ENCODE measurements around the gene STXBP5. TPM values are rescaled to one million over a fixed set of nuclear protein-coding genes. Genes with fewer than 3 reads are reported as not detected.

Gene STXBP5
- total RNA-seq, 4 donors from 2014 or later = 23.7 to 39.1 (median 25.8) TPM

DNA sequence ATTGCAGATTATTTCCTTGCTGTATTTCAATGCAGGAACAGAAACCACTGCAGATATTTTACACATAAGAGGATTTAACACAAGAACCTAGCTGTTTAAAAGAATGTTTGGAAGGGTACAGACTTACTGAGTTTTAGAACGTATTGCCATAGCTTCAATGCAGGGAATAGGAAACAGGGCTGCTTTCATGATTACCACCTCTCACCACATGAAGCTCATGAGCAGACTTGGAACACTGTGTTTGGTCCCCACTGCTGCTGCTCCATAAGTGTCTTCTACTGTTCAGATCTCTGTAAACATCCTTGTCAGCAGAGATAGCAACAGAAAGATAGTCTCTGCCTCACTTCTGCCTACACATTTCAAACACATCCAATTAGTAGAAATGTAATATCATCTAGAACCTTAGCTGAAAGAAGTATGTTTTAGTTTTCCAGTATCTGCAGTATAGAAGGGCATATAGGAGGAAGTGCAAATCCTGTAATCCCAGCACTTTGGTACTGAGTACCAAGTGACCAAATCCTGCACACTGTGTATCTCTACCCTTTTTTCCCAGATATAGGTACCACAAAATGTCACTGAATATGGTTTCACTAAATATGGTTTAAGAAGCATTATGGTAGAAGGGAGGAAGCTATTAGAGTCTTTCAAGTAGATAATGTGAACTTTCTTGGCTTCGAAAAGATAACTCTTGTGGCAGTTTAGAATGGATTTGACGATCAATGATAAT, 51.9 kb downstream of the STXBP5 start:
- no peak for TF ChIP-seq EP300 (IDR thresholded peaks at IDR 0.05)
- TF ChIP-seq, protein P1, sequence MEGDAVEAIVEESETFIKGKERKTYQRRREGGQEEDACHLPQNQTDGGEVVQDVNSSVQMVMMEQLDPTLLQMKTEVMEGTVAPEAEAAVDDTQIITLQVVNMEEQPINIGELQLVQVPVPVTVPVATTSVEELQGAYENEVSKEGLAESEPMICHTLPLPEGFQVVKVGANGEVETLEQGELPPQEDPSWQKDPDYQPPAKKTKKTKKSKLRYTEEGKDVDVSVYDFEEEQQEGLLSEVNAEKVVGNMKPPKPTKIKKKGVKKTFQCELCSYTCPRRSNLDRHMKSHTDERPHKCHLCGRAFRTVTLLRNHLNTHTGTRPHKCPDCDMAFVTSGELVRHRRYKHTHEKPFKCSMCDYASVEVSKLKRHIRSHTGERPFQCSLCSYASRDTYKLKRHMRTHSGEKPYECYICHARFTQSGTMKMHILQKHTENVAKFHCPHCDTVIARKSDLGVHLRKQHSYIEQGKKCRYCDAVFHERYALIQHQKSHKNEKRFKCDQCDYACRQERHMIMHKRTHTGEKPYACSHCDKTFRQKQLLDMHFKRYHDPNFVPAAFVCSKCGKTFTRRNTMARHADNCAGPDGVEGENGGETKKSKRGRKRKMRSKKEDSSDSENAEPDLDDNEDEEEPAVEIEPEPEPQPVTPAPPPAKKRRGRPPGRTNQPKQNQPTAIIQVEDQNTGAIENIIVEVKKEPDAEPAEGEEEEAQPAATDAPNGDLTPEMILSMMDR (IDR thresholded peaks at IDR 0.05) = no peak
- TF ChIP-seq POLR2A (IDR thresholded peaks at IDR 0.05) = no peak
- no peak overlapping the region for H3K27ac ChIP-seq
- H3K4me1 ChIP-seq = no peaks in the 10 kb centered on the region
- peaks cover 0 to 4% (median 0%) of the 10 kb centered on the region in 4 donors for H3K9me3 ChIP-seq
- no peak for DNase-seq (ENCODE audit: low spot score in 2 of 2)
- H3K27me3 ChIP-seq = no peaks in the 10 kb centered on the region
- H3K36me3 ChIP-seq = peaks cover 0 to 20% (median 5%) of the 10 kb centered on the region in 3 donors
- H3K4me3 ChIP-seq = no peak overlapping the region
- WGBS, 2 donors = 92 to 97% methylated on average over 3 of the region's 3 CpGs

DNA sequence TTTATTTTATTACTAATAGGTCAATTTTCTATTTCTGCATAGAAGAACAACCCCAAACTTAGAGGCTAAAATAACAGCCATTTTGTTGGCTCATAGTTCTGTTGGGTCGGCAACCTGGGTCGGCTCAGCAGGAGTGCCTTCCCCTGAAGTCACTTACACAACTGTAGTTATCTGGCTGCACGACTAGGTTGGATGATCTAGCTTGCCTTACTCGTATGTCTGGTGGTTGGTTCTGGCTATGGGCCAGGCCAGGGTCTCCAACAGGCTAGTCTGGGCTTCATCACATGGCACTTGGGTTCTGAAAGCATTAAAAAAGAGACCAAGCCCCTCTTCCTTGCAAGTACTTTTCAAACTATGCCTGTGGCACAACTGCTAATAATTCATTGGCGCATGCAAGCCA, 53.5 kb downstream of the STXBP5 start:
- 91% methylated on average over 5 of the region's 5 CpGs for WGBS, 2 donors
- H3K9me3 ChIP-seq = peaks cover 0 to 4% (median 0%) of the 10 kb centered on the region in 4 donors
- DNase-seq (ENCODE audit: low spot score in 2 of 2) = no peak

DNA sequence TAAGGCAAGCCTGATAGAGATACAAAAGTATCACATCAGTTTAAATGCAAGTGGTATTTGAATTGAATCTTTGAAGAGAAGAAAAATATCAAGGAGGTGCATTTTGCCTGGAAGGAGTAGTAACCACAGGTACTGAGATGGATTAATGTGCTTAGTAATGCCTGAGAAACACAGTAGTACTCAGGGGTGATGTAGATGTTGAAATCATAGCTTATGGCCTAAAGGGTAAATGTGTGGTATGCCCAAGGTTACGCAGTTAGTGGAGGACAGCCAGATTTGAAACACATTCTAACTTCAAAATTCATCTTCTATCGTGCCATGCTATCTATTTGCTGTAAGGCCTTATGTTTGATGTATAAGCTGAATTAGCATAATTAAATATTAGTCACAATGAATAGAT, 55.9 kb downstream of the STXBP5 start:
- peaks cover 0 to 5% (median 0%) of the 10 kb centered on the region in 4 donors for H3K4me1 ChIP-seq
- no peak for DNase-seq (ENCODE audit: low spot score in 2 of 2)
- H3K9me3 ChIP-seq = no peaks in the 10 kb centered on the region
- peaks cover 0 to 11% (median 0%) of the 10 kb centered on the region in 3 donors for H3K36me3 ChIP-seq
- H3K27me3 ChIP-seq = no peaks in the 10 kb centered on the region
- no peak overlapping the region for H3K4me3 ChIP-seq
- no peak for TF ChIP-seq EP300 (IDR thresholded peaks at IDR 0.05)
- TF ChIP-seq POLR2A (IDR thresholded peaks at IDR 0.05) = no peak
- TF ChIP-seq, protein P1 (IDR thresholded peaks at IDR 0.05) = no peak
- H3K27ac ChIP-seq = no peak overlapping the region
- 93% methylated on average over 2 of the region's 2 CpGs for WGBS, 2 donors

More for the DNA sequence above, 53.5 kb downstream of the STXBP5 start:
- H3K4me1 ChIP-seq = peaks cover 0 to 2% (median 0%) of the 10 kb centered on the region in 4 donors
- no peak overlapping the region for H3K4me3 ChIP-seq
- H3K27me3 ChIP-seq = no peaks in the 10 kb centered on the region
- TF ChIP-seq POLR2A (IDR thresholded peaks at IDR 0.05) (no peak), EP300 (IDR thresholded peaks at IDR 0.05) (no peak)
- TF ChIP-seq, protein P1 (IDR thresholded peaks at IDR 0.05) = no peak
- no peak overlapping the region for H3K27ac ChIP-seq
- peaks cover 0 to 11% (median 0%) of the 10 kb centered on the region in 3 donors for H3K36me3 ChIP-seq

DNA sequence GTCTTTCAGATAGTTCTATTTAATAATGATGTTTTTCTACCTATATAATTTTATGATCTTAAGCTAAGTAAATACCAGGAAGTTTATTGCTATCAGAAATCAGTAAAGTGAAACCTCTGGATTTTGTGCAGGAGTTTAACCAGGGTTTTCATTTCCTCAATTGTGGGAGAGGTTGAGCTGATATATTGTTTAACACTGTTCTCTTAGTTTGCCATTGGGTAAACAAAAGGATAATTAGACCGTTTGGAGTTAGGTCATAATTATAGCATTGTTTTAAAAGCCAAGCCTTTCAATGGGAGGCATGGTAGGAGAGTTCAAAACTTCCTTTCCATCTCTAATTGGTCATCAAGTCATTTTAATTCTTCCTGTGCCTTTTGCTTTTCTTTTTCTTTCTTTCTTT, 58.7 kb downstream of the STXBP5 start:
- H3K9me3 ChIP-seq = no peaks in the 10 kb centered on the region
- TF ChIP-seq, protein P1 (IDR thresholded peaks at IDR 0.05) = no peak
- TF ChIP-seq POLR2A (IDR thresholded peaks at IDR 0.05) = no peak
- H3K27ac ChIP-seq = no peak overlapping the region
- H3K36me3 ChIP-seq = peaks cover 0 to 14% (median 0%) of the 10 kb centered on the region in 3 donors
- H3K4me3 ChIP-seq = no peak overlapping the region
- H3K27me3 ChIP-seq = no peaks in the 10 kb centered on the region
- H3K4me1 ChIP-seq = peaks cover 0 to 5% (median 0%) of the 10 kb centered on the region in 4 donors
- DNase-seq (ENCODE audit: low spot score in 2 of 2) = no peak
- WGBS, 2 donors = 4 to 11% methylated on average over 1 of the region's 1 CpG

DNA sequence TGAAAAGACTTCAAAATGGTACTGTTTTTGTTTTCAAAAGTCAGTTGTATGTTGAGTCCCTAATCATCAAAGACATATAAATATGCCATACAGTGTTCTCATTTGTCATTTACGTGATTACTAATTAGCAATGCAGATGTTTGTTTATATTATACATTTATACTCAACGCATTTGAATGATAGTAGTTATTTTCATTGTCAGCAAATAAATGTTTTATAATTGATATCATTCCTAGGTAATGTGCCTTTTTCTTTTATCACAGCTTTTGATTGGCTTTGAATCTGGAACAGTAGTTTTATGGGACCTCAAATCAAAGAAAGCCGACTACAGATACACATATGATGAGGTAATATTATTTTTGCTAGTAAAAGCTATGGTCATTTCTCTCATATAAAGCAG, 62.6 kb downstream of the STXBP5 start:
- Histone ChIP-seq H3K27ac (no peak overlapping the region), H3K27me3 (no peaks in the 10 kb centered on the region), H3K36me3 (peaks cover 0 to 18% (median 0%) of the 10 kb centered on the region in 3 donors), H3K4me1 (peaks cover 0 to 5% (median 0%) of the 10 kb centered on the region in 4 donors), H3K9me3 (no peaks in the 10 kb centered on the region), H3K4me3 (no peak overlapping the region)
- DNase-seq (ENCODE audit: low spot score in 2 of 2) = no peak
- TF ChIP-seq, protein P1 (IDR thresholded peaks at IDR 0.05) = no peak
- TF ChIP-seq POLR2A (IDR thresholded peaks at IDR 0.05) (no peak), EP300 (IDR thresholded peaks at IDR 0.05) (no peak)
- WGBS, 2 donors = 91 to 98% methylated on average over 3 of the region's 3 CpGs
